K562 (cell line): Measurements from ENCODE around the gene HRG. TPM values are rescaled to one million over a fixed set of nuclear protein-coding genes. Genes with fewer than 3 reads are reported as not detected.
A peak's percentile ranks its signal among the peaks of the same experiment; 100 is the strongest.

Source experiments
- CBFA2T3 ChIP-seq: fragments of 450-650 bp; IDR thresholded peaks from 2 replicates; pipeline ENCODE4 v1.6.1; 2017
- CBX3 ChIP-seq, 2 experiments: IDR thresholded peaks; 1 replicate in 1 of 2; 2 replicates in 1 of 2; pipeline ENCODE4 v1.6.1; 2012; ENCODE audit warnings: inconsistent platforms in 2 of 2, low read length in 2 of 2, borderline replicate concordance in 1 of 2, control low read depth in 1 of 2
- ESRRA ChIP-seq: fragments of 450-650 bp; IDR thresholded peaks from 2 replicates; pipeline ENCODE4 v1.6.1; 2014; ENCODE audit warnings: low read depth, mild to moderate bottlenecking, moderate library complexity, borderline replicate concordance
- ETV5 ChIP-seq: sonication (generic); formaldehyde crosslinking; IDR thresholded peaks from 2 replicates; pipeline ENCODE4 v1.4.0; 2020; ENCODE audit warnings: low read depth, mild to moderate bottlenecking, missing genetic modification reagents
- MBD1 ChIP-seq: fragments of 250-450 bp; sonication (Bioruptor Pico); IDR thresholded peaks from 2 replicates; pipeline ENCODE4 v1.8.0; 2022; ENCODE audit warnings: inconsistent platforms
- NBN ChIP-seq: fragments of 450-650 bp; IDR thresholded peaks from 2 replicates; pipeline ENCODE4 v1.6.1; 2016; ENCODE audit warnings: low read depth, mild to moderate bottlenecking
- PHF8 ChIP-seq: fragments of 200-600 bp; sonication (generic); IDR thresholded peaks from 2 replicates; pipeline ENCODE4 v1.6.1; 2012; ENCODE audit warnings: mixed run types, mild to moderate bottlenecking, inconsistent platforms, low read length, moderate library complexity, borderline replicate concordance
- SMAD4 ChIP-seq: fragments of 250-450 bp; sonication (Bioruptor Pico); conservative IDR thresholded peaks from 2 replicates; pipeline ENCODE4 v1.8.0; 2021; ENCODE audit warnings: inconsistent platforms, mild to moderate bottlenecking, moderate library complexity
- SMARCC2 ChIP-seq: fragments of 450-650 bp; IDR thresholded peaks from 2 replicates; pipeline ENCODE4 v1.6.1; 2017; ENCODE audit warnings: antibody characterized with exemption, moderate library complexity, mild to moderate bottlenecking, low read depth
- STAT6 ChIP-seq: sonication (generic); formaldehyde crosslinking; IDR thresholded peaks from 2 replicates; pipeline ENCODE4 v1.8.1; 2023; ENCODE audit warnings: mild to moderate bottlenecking, missing genetic modification reagents
- ZBTB2 ChIP-seq: fragments of 450-650 bp; IDR thresholded peaks from 2 replicates; pipeline ENCODE4 v1.6.1; 2016; ENCODE audit warnings: antibody characterized with exemption
- ZNF311 ChIP-seq: fragments of 250-450 bp; sonication (Bioruptor Pico); IDR thresholded peaks from 2 replicates; pipeline ENCODE4 v1.4.0; 2020; ENCODE audit warnings: mild to moderate bottlenecking, moderate library complexity
- ZNF318 ChIP-seq, 2 experiments: fragments of 450-650 bp; IDR thresholded peaks; 2 replicates each; pipeline ENCODE4 v1.6.1; 2016; ENCODE audit warnings: mild to moderate bottlenecking in 2 of 2, borderline replicate concordance in 1 of 2, low read depth in 1 of 2, moderate library complexity in 1 of 2
- ZNF583 ChIP-seq: fragments of 250-450 bp; sonication (Bioruptor Pico); IDR thresholded peaks from 2 replicates; pipeline ENCODE4 v1.4.0; 2020
- polyA plus RNA-seq, 8 experiments: library from polyadenylated mRNA; depleted of rRNA in 4 of 8; stranded (reverse) in 5 of 8; unstranded in 3 of 8; fragments of >200 nt; fragmentation: Nextera tagmentation in 2 of 8; fragmentation: Illumina TruSeq in 1 of 8; extraction: Ambion mirVana in 2 of 8; extraction: Trizol in 1 of 8; gene quantifications; 2 replicates each; pipeline versions ENCODE4 v1.2.1 to v1.2.3, GENCODE V29; 2011 to 2014; ENCODE audit warnings: inconsistent platforms in 1 of 8, missing spikeins in 1 of 8
- total RNA-seq, 7 experiments: library from RNA; depleted of rRNA in 6 of 7; stranded (reverse); fragments of >200 nt in 6 of 7; fragmentation: Illumina TruSeq in 2 of 7; extraction: Trizol in 2 of 7; gene quantifications; 2 replicates each; pipeline versions ENCODE4 v1.2.1 to v1.2.3, GENCODE V29; 2011 to 2021; ENCODE audit warnings: low replicate concordance in 1 of 7

The HRG gene
- total and polyA plus RNA-seq, 9 of the 15 experiments (the other 6 are each of a cell fraction or from before 2014, with no cell fraction given), result not detected

- TF ChIP-seq MBD1 (CRISPR knock-in tag) (no peak), ZNF318 (IDR thresholded peaks at IDR 0.05; ENCODE audit: borderline replicate concordance in 1 of 2, low read depth in 1 of 2) (peak in 1 of 2 experiments; percentile 54; a peak in 1 of 4 replicates), SMAD4 (CRISPR knock-in tag) (0 out of 2 replicates have a peak, but pooled peaks have one; percentile 44), CBFA2T3 (peak; percentile 97), ESRRA (0 out of 2 replicates have a peak, but pooled peaks have one; percentile 30), PHF8 (no peak), NBN (peak; percentile 79; the same call in 1 of the 2 replicates), ZBTB2 (0 out of 2 replicates have a peak, but pooled peaks have one; percentile 50), ZNF311 (CRISPR knock-in tag) (no peak), ZNF583 (CRISPR knock-in tag) (no peak), CBX3 (IDR thresholded peaks at IDR 0.05; ENCODE audit: borderline replicate concordance in 1 of 2, low read length in 2 of 2) (no peak), SMARCC2 (peak; percentile 89), ETV5 (peak; percentile 17; the same call in 1 of the 2 replicates), STAT6 (CRISPR knock-in tag) (no peak)
These were observed 34.5 kb downstream of the HRG start (continued) for GRCh38 chr3:186700267-186700666.
